ENCODE results near the gene SLC6A5.

Gene SLC6A5

GRCh38 chr11:20654038-20654437 is 54.6 kb downstream of the SLC6A5 start:
- TF ChIP-seq CTCF (IDR thresholded peaks at IDR 0.05; ENCODE audit: insufficient read depth, low read length, missing control alignments), result no peak
- ChIA-PET POLR2A (no interaction called here), CTCF (no interaction called here)
- DNase-seq (ENCODE audit: low read depth, low spot score), result no peak
- H3K4me3 ChIP-seq (ENCODE audit: low read depth, low read length), result no peak overlapping the region

- CTCF ChIA-PET, result interaction anchor here (0.9 kb wide), 1 partner anchor 8 kb away, joined by 3 read pairs; no protein-coding TSS in a partner anchor
- no peak for TF ChIP-seq CTCF (IDR thresholded peaks at IDR 0.05; ENCODE audit: insufficient read depth, low read length, missing control alignments)
- no peak overlapping the region for H3K4me3 ChIP-seq (ENCODE audit: low read depth, low read length)
- DNase-seq (ENCODE audit: low read depth, low spot score), result no peak
- POLR2A ChIA-PET, result no interaction called here
These were observed 57.5 kb downstream of the SLC6A5 start for GRCh38 chr11:20656901-20657300.

- H3K4me3 ChIP-seq (ENCODE audit: low read depth, low read length), result no peak overlapping the region
- no peak for TF ChIP-seq CTCF (IDR thresholded peaks at IDR 0.05; ENCODE audit: insufficient read depth, low read length, missing control alignments)
- ChIA-PET POLR2A (no interaction called here), CTCF (no interaction called here)
- no peak for DNase-seq (ENCODE audit: low read depth, low spot score)
These were observed 58.7 kb downstream of the SLC6A5 start for GRCh38 chr11:20658135-20658534.

- CTCF ChIA-PET, result no interaction called here
- H3K4me3 ChIP-seq (ENCODE audit: low read depth, low read length), result no peak overlapping the region
- no peak for DNase-seq (ENCODE audit: low read depth, low spot score)
- POLR2A ChIA-PET, result no interaction called here
- TF ChIP-seq CTCF (IDR thresholded peaks at IDR 0.05; ENCODE audit: insufficient read depth, low read length, missing control alignments), result no peak
These were observed 62.0 kb downstream of the SLC6A5 start for GRCh38 chr11:20661445-20661844.

- H3K4me3 ChIP-seq (ENCODE audit: low read depth, low read length), result no peak overlapping the region
- TF ChIP-seq CTCF (IDR thresholded peaks at IDR 0.05; ENCODE audit: insufficient read depth, low read length, missing control alignments), result no peak
- ChIA-PET CTCF (no interaction called here), POLR2A (no interaction called here)
- DNase-seq (ENCODE audit: low read depth, low spot score), result no peak
These were observed 62.4 kb downstream of the SLC6A5 start for GRCh38 chr11:20661850-20662249.

- DNase-seq (ENCODE audit: low read depth, low spot score), result no peak
- ChIA-PET CTCF (no interaction called here), POLR2A (no interaction called here)
- no peak for TF ChIP-seq CTCF (IDR thresholded peaks at IDR 0.05; ENCODE audit: insufficient read depth, low read length, missing control alignments)
- no peak overlapping the region for H3K4me3 ChIP-seq (ENCODE audit: low read depth, low read length)
These were observed 68.9 kb downstream of the SLC6A5 start for GRCh38 chr11:20668131-20668809.
